GM21447 (cell line): ENCODE data around the gene LRP1B.
"Not testable (repeated sequence)": the region's sequence is repeated elsewhere in the genome, so short reads cannot be mapped to it uniquely, and the experiment has no call there.

Experiments used
- ATAC-seq: cut with Tn5 transposase; IDR thresholded peaks from one replicate; pipeline ENCODE4 v1.9.1; 2021; ENCODE audit not compliant: unreplicated experiment

Gene LRP1B

GRCh38 chr2:140422759-140423158 lies 1708.1 kb downstream of the LRP1B start:
- no peak for ATAC-seq

- no peak for ATAC-seq
These were observed 1713.3 kb downstream of the LRP1B start for GRCh38 chr2:140417504-140417903.

DNA sequence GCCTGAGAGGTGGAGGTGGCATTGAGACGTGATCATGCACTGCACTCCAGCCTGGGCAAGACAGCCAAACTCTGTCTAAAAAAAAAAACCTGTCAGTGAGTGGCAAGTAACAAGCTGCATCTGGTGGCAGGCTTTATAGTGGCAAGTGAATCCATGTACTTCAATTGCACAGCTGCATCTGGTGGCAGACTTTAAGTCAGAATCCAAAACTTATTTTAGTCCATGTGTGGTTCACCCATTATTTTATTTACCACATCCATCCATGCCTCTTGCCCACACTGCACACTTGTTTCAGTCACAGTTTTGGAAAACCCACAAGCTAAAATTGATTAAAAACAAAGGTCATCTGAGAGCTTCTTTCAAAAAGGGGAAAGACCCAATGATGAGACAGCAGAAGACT lies 1714.2 kb downstream of the LRP1B start:
- ATAC-seq = no peak

DNA sequence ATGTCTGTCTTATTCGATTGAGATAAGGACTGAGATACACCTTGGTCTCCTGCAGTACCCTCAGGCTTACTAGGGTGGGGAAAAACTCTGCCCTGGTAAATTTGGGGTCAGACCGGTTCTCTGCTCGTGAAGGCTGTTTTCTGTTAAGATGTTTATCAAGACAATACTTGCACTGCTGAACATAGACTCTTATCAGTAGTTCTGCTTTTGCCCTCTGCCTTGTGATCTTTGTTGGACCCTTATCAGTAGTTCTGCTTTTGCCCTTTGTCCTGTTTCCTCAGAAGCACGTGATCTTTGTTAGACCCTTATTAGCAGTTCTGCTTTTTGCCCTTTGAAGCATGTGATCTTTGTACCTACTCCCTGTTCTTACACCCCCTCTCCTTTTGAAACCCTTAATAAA lies 1715.8 kb downstream of the LRP1B start:
- not testable (repeated sequence) for ATAC-seq

DNA sequence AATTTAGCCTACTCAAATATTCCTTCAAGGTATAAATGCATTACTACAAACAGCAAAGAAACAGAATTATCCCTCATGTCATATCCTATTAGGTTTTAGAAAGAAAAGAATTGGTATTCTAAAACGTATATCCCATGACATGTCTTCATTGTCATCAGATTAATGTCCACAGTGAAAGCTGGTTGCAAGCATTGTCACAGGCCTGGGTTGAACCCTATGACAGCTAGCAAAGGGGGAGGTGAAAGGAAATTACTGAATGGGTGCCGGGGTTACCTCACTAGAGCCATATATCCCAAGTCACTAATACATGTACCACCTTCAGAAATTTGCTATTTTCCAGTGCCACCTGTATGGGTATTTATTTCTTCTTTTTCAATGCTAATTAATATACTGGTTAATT lies 1720.1 kb downstream of the LRP1B start:
- no peak for ATAC-seq

DNA sequence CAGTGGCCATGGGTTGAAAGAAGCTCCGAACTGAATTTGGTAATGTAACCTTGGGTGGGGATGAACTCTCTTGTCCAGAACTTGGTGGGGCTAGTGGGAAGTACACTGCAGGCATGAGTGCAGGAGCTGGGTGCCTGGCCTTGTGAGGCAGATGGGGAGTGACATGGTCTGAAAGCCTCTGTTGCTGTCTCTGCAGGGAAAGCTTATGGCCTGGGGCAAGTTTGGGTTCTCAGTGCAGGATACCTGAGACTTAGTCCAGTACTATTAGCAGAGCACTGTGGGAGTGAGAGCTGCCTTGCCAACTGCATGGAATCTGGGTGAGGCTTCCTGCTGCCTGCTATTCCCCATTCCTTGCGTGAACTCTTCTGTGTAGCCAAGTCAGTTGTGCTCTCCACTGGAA lies 1729.8 kb downstream of the LRP1B start:
- ATAC-seq = no peak

GRCh38 chr2:140392824-140393223 lies 1738.0 kb downstream of the LRP1B start:
- ATAC-seq = no peak

- ATAC-seq = no peak
These were observed 1745.9 kb downstream of the LRP1B start for GRCh38 chr2:140384946-140385345.

DNA sequence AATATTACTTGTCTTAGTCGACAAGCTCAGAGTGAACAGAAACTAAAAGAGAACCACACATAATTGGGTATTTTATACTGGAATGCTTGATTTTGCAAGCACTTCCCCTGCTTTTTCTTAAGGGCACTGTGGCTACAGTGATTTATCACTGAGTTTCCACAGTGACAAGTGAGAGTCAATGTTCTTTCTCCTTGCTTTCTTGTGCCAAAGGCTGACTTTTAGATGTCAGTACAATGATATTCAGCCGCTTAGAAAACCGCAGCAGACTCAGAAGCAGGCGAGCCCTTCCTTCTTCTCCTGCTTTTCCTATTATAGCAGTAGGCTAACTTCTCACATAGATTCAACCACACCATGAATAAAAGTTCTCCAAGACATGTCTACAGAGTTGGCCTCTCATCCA lies 1747.0 kb downstream of the LRP1B start:
- no peak for ATAC-seq

GRCh38 chr2:140376686-140377085 lies 1754.1 kb downstream of the LRP1B start:
- ATAC-seq = no peak

DNA sequence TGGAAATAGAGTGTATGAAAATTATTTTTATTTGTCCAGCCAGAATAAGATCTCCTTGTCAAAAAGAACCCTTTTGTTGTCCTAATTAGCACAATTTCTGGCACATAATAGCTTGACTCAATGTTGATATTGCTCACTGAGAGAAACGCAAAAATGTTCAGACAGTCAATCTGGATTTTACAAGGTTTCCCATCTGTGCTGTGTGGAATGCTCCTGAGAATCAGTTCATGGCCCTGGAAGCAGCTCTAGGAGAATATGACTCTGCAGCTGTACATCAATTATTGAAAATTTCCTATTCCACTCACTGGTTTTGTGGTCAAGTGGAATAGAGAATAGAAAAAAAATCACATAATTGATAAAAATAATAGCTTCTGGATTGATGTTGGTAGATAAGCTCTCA lies 1767.7 kb downstream of the LRP1B start:
- no peak for ATAC-seq

DNA sequence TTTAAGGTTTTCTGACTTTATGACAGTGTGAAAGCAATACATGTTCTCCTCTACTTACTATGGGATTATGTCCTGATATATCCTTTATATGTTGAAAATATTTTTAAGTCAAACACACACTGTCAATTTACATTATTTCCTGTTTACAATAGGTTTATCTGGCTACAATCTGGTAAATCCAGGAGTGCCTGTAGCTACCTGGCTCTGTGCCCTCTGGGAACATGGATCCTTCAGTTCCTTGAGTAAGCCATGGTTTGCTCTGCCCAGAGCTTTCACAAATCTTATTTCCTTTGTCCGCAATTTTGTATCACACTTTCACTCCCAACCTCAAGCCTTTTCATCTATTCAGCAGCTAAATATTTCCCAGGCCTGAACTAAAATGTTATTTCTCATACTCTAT lies 1768.5 kb downstream of the LRP1B start:
- no peak for ATAC-seq

- ATAC-seq = no peak
These were observed 1771.6 kb downstream of the LRP1B start for GRCh38 chr2:140359056-140359771.

DNA sequence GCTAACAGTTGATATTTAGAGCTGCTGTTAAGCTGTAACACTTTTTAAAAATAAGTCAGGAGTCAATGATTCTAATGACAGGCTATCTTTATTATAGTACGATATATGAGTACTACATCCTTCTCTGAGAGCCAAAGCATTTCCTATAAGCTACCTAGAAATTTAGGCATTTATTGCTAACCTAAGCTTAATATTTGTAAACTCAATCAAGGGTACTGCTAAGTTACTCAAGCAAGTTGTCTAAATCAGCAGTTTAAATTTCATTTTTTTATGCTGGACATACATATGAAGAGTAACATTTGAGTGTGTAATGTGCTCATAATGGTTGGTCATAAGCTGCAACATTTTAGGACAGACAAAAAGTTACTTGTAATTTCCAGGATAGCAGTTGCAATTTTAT lies 1774.1 kb downstream of the LRP1B start:
- no peak for ATAC-seq

DNA sequence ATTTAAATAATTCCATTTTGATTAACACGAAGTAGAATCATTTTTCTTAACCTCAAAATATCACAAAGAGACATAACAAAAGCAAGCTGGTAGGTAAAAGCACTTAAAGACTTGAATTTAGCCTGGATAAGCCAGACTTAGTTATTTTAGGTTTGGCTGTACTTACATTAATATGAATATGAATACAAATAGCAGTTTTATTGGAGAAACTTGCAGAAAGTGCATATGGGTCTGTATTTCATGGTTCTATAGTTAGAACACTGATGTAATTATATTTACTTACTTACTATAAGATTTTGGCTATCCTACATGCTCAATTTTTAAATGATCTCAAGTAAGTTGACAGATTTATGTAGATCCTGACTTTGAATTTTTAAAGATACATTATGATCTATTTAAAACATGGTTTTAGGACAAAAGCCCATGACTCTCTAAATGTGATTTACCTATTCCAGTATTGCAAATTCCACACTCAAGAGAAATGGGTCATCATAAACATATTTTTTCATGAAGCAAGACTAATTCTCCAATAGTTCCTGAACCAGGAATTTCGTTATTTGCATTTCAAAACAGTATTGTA lies 1775.2 kb downstream of the LRP1B start:
- no peak for ATAC-seq

- ATAC-seq = no peak
These were observed 1776.3 kb downstream of the LRP1B start for GRCh38 chr2:140354544-140354943.

DNA sequence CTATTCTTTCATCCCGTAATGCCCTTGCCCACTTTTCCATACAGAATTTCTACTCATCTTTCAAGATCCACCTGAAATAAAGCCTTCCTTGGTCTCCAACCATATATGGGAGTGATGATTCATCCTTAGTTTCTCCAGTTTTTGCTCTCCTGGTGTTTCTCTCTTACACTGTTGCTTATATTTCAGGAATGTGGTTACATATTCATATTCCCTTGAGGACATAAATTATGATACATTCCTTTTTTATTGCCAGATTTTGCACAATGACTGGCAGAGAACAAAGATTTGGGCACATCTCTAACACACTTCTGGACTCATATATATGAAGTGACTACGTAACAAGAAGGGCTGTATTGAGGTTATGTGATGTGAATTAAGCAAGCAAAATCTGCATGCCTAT lies 1777.3 kb downstream of the LRP1B start:
- ATAC-seq = no peak

DNA sequence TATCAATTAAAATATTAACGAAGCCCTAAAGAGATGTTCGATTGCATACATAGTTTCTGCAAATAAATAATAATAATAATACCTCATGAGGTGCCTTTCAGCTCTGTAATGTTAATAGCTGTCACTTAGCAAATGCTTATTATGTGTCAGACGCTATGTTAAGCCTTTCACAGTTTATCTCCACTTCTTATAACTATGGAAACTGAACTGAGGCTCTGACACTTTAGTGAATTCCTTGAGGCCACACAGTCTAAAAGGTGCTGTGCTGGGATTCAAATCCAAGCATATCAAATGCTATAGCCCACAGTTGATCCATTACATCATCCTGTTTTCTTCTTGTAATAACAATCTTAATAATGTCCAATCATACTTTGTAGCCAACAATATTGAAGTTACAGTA lies 1779.1 kb downstream of the LRP1B start:
- ATAC-seq = no peak

GRCh38 chr2:140349695-140350094 lies 1781.1 kb downstream of the LRP1B start:
- no peak for ATAC-seq

DNA sequence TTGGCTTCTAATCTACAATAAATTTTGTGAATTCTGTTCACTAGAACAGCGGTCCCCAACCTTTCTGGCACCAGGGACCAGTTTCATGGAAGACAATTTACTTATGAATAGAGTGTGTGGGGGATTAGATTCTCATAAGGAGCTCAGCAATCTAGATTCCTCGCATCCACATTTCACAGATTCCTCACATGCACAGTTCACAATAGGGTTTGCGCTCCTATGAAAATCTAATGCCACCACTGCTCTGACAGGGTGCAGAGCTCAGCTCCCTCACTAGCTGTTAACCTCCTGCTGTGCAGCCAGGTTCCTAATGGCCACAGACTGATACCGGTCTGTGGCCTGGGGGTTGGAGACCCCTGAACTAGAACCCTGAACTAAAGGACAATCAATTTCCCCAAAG lies 1782.0 kb downstream of the LRP1B start:
- no peak for ATAC-seq

- no peak for ATAC-seq
These were observed 1786.0 kb downstream of the LRP1B start for GRCh38 chr2:140344838-140345237.

- not testable (repeated sequence) for ATAC-seq
These were observed 1786.5 kb downstream of the LRP1B start for GRCh38 chr2:140344266-140344665.

DNA sequence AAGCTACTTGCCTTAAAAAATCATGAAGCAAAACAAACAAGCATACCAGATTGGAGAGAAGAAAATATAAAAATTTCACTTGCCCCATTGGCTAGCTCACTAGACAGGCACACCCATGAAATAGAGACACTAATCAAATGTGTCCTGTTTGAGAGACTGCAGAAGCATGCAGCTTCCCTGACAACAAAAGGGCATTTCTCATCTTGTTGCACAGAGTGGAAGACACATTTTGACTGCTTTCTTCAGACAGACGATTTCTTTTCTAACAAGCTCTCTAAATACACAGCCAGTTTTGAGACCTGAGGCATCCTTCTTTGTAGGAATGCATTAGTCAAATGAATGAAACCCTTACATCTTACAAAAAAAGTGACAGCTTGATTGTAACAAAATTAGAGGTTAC lies 1792.0 kb downstream of the LRP1B start:
- no peak for ATAC-seq
